Endothelial cell of hepatic sinusoid (primary cell): Measurements from ENCODE around the gene PPP1R1C.

Source experiments
- in situ Hi-C: cut with HindIII; loops from 2 replicates; pipeline ENCODE4 v1.10.0; 2017; ENCODE audit warnings: low sequenced_read_pairs

PPP1R1C gene

GRCh38 chr2:181970160-181970794 is 15.4 kb upstream of the PPP1R1C start:
- in situ Hi-C loops: no loop called here

DNA sequence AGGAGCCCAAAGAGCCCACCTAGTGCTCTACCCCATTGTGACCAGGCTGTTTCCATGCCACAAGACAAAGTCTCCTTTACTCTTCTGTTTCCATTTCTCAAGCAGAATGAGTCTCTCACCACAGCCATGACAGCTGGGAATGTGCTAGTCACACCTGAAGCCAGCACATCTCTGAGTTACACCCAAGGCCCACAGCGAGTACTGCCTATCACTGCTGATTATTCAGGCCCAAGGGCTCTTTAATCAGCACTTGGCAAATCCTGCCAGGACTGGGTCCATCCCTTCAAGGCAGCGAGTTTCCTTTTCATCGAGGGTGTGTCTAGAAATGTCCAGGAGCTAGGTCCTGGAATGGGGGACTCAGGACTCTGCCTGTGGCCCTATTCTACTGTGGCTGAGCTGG is 14.6 kb upstream of the PPP1R1C start:
- in situ Hi-C loops: no loop called here

DNA sequence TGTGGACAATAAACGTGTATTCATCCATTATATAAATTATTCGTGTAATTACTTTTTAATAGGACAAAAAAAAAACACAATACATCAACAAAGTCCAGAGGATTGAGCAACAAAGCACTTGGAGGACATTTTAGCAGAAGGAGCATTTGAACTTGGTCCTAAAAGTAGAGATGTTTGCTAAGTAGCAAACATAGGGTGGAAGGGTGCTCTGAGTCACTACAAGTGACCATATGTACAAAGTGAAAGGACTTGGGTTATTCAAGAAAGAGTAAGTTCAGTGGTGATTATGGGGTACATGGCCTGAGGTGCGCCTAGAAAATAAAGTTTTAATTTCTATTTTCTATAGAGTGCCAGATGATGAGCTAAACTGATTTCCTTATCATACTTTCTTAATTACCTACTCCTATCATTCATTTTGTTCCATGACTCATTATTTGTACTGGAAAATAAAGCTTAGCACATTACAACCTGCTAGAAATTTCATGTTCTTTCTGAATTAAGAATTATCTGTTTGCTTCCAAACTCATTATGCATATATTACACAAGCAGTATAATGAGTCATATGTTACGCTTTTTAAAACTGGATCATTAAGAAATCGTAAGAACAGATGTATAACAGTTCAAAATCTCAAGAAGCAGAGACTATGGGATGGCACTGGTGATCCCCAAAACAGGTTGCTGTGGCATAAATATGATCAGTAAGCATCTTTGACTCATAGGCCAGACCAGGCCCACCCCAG is 13.1 kb upstream of the PPP1R1C start:
- in situ Hi-C loops: no loop called here

DNA sequence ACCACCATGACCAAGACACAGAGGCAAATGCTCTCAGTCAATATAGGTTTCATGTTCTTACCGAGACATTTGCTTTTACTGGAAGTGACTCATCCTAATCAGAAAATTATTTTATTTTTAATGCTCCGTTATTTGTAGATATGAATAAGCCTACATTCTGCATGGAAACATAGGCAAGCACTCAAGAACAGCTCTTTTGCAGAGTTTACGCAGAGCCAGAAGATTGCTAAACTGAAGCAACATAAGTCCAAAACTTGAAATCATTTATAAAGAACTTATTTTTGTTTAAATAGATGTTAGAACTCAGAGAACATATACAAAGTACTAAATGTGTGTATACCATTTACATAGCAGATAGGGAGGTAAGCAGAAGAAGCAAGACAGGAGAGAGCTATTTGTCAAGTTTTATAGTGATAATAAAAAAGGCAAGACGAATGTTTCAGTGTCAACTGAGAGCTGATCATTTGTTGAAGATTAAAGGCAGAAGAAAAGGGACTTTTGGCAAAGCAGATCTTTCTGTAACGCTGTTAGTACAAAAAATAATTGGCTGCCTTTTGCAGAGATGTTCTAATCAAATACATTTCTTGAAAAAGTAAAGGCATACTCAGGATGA is 12.4 kb upstream of the PPP1R1C start:
- in situ Hi-C loops: no loop called here

DNA sequence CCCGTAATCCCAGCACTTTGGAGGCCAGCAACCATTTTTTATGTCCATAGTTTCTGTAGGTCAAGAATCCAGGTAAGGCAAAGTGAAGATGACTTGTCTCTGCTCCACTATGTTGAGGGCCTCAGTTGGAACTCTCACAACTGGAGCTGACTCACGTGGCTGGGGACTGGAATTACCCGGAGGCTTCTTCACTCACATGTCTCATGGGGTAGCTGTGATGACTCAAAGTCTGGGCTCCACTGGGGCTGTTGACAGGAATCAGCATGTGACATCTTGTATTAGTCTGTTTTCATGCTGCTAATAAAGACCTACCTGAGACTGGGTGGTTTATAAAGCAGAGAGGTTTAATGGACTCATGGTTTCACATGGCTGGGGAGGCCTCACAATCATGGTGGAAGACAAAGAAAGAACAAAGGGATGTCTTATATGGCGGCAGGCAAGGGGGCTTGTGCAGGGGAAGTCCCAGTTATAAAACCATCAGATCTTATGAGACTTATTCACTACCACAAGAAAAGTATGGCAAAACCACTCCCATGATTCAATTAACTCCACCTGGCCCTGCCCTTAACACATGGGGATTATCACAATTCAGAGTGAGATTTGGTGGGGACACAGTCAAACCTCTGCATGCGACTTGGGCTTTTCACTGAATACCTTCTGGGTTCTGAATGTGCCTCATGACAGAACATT is 7.8 kb upstream of the PPP1R1C start:
- in situ Hi-C loops: no loop called here

- in situ Hi-C loops: no loop called here
Observed at GRCh38 chr2:181978351-181979150, 7.1 kb upstream of the PPP1R1C start.

- in situ Hi-C loops: no loop called here
Observed at GRCh38 chr2:181984060-181984459, 1.6 kb upstream of the PPP1R1C start.

GRCh38 chr2:181984814-181985631 is 630 bp upstream of the PPP1R1C start:
- in situ Hi-C loops: no loop called here

DNA sequence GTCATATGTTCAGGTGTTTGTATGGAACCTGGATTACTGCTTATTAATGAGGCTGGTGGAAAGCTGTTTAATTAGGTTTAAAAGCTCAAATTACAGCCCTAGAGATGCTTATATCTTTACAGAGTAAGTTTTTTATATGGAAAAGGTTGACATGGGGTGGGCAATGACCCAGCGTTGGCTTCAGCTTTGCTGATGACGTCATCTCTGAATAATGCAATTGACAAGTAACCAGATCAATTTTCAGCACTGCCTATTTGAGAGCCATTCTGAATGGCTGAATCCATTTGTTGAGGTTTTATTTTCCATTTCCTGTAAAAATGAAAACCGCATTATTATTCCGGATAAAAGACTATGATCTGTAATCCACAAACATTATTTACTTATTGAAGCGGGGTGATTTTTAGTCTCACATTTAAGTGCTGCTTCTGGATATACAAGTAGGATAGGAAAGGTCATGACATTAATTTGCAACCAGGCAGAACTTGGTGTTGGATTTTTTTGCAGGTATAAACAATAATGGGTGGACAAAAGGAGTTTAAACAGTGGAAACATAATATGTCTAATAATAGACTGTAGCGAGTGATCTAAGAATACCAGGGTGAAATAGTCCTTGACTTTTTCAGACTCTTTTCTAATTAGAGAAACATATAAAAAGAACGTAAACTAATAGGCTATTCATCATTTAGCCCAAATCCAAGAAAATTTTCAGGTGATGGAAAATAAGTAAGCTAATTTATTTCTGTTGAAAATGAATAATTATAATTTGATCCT is 2.7 kb downstream of the PPP1R1C start:
- in situ Hi-C loops: no loop called here

- in situ Hi-C loops: no loop called here
Observed at GRCh38 chr2:181989099-181989498, 3.4 kb downstream of the PPP1R1C start.

DNA sequence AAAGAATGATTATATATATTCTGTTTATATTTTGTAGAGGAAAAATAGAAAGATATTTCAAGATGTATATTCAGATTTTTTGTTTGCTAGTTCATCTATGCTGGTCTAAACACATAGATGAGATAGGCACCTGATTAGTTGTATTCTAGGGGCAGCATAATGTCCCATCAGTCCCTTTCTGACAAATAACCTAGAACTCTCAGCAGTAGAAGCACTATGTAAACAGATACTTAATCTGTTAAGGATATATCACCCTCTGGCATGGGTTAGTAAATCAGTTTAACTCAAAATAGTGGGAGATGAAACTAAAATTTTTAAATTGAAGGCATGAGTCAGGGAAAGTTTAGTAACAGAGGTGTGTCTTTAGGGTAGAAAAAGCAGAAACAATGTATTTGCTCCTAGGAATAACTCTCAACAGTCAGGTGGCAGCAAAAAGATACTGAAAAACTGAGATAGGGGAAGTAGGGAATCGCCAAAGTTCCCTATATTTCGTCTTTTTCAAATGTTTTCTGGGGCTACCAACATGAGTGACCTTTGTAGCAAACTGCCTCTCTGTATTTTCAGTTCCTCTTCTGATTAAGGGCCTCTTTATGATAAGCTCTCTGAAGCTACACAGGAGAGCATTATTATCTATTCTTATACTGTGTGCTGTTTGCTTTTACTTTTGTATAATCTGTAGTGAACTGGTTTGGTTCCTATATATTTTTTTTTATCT is 5.7 kb downstream of the PPP1R1C start:
- in situ Hi-C loops: no loop called here

GRCh38 chr2:181992776-181993175 is 7.1 kb downstream of the PPP1R1C start:
- in situ Hi-C loops: no loop called here

- in situ Hi-C loops: no loop called here
Observed at GRCh38 chr2:181995289-181995688, 9.6 kb downstream of the PPP1R1C start.

- in situ Hi-C loops: no loop called here
Observed at GRCh38 chr2:181998041-181998835, 12.6 kb downstream of the PPP1R1C start.

- in situ Hi-C loops: no loop called here
Observed at GRCh38 chr2:181998891-181999654, 13.4 kb downstream of the PPP1R1C start.

DNA sequence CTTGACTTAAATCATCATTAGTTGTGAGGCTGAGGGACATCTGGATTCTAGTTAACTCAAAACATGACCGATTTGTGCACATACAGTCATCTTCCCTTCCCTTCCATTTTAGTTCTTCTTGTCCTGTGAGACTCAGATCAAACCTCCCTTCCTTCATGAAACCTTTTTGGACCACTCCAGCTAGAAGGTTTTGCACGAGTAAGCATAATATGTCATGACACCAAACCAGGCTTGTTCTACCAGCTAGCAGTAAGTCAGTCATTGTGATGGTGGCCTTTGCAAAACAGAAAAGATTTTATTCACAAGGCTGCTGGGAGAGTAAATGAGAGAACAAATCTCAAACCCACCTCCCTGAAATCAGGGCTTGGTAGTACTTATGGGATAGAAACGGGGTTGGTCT is 14.3 kb downstream of the PPP1R1C start:
- in situ Hi-C loops: no loop called here

DNA sequence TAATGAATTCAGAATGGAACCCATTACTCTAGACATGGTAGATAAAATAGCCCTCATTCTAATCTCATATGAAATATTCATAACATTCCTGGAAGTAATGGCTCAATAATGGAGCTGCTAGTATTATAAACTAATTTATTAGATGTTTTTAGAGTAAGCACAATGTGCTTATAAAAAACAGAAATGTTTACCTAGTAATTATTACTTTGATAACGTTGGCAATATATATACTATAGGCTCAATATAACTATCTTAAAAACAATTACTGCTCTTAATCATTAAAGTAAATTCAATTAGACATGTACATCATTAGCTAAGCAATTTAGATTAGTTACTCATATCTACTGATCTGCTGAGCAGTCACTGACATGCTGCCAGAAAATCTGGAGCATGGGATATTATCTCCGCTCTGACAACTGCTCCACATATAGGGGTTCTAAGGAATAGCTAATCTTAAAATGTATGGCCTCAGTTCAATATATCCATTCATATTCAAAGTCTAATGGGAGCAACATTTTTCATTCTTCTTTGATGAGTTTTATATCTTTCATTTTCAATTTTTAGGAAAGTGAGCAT is 19.4 kb downstream of the PPP1R1C start:
- in situ Hi-C loops: no loop called here
